HG03025 (cell line): ENCODE data around the gene LAMB3.

Experiments
- ATAC-seq: cut with Tn5 transposase; IDR thresholded peaks from one replicate; pipeline ENCODE4 v1.9.1; 2021; ENCODE audit warnings: mild to moderate bottlenecking, moderate library complexity; ENCODE audit not compliant: unreplicated experiment, low FRiP score

Gene LAMB3

DNA sequence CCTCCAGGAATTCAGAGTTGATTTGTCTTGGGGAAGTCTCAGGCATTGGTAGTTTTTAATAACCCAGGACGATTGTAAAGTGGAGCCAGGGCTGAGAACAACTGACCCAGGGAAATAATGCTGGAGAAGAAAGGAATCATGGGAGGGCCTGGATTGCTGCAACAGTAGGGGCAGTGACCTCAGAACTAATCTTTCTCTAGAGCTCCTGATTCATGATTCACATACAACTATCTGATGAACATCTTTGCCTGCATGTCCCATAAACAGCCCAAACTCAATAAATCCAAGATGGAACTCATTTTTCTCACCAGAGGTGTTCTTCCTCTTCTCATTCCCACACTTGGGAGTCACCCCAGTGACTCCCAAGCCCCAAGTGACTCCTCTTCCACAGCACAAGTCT is 14.9 kb upstream of the LAMB3 start:
- ATAC-seq: no peak

DNA sequence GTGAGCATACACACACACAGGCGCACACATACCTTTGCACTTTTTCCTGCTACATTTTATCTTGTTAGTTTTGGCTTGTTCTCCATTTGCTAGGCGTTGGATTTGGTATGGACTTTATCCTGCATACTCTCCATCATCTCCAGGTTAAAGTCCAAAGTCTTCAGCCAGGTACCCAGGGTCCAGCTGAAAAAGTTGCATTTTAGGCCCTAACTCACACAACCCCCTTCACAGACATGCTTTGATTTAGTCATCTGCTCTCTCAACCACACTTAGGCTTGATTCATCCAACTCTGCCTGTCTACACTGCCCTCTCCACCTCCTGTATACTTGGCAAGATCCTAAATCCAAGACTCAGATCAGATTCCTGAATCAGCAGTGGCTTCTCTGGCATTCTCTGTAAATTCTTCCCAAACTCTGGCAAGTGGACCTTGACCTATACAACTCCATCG is 10.7 kb upstream of the LAMB3 start:
- ATAC-seq: no peak

DNA sequence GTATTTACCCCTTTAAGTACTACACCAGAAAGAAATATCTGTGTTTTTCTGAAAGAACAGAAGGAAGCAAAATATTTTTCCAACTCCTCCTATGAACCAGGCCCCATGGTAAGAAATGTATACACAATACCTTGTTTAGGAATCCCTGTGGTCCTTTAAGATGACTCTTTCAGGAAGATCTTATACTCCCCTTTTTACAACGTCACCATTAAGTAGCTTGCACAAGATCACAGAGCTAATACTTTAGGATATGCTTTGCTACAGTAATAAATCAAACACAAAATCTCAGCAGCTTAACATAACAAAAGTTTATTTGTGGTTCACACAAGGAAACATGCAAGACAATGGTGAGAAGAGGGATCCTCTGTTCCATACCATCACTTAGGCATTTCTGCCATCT is 8.8 kb upstream of the LAMB3 start:
- no peak for ATAC-seq

- no peak for ATAC-seq
These were observed 7.7 kb upstream of the LAMB3 start for GRCh38 chr1:209659909-209660308.

DNA sequence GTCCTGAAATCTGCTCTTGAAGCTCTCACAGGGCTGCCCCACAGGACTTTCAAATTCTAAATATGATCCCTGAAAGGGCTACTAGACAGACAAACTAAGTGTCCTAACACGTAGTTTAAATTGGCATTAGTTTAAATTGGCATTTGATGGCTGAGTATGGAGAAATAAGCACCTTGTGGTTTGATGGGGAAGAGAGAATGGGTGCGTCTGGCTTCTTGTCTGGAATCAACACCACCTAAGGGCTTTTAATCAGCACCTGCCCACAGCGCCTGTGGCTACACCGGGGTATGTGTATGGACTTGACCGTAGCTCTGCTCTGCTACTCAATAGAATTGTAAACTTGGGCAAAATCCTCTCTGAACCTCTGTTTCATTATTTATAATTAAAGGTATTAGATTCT is 5.7 kb upstream of the LAMB3 start:
- ATAC-seq: no peak

GRCh38 chr1:209657140-209657879 is 5.1 kb upstream of the LAMB3 start:
- ATAC-seq: no peak

DNA sequence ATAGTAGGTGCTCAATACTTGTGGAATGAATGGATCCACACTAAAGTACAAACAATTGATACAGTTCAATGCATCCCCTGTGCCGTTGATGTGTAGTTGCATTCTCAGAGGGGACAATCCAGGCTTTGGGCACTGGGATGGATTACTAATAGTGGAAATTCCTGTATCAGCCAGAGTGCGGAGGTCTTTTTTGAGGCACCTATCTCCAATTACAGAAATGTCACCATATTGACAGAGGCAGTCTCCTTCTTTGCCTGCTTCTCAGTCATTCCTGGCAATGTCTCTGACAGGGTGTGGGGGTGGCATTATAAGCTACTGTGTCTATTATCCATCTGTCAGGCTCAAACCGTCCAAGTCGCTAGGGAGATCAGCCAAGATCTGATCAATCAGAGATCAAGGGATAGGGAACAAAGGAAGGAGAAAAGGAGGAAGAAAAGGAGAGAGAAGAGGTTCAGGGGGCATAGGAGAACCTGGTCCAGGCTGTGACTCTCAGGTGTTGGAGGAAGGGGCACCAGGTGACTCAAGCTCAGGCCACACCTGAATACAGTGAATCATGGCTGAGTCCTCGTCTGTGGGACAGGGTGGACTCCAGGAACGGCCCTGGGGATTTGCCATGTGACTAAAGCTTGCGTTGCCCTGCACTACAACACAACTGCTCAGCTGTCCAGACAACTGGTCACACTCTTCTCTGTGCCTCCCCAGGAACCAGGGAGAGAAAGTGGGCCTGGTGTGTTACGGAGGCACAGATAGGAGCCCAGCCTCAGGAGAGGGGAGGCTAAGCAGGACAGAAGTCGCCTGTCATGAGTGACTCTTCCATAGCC is 3.4 kb upstream of the LAMB3 start:
- no peak for ATAC-seq

- no peak for ATAC-seq
These were observed 1.7 kb upstream of the LAMB3 start for GRCh38 chr1:209653915-209654351.

DNA sequence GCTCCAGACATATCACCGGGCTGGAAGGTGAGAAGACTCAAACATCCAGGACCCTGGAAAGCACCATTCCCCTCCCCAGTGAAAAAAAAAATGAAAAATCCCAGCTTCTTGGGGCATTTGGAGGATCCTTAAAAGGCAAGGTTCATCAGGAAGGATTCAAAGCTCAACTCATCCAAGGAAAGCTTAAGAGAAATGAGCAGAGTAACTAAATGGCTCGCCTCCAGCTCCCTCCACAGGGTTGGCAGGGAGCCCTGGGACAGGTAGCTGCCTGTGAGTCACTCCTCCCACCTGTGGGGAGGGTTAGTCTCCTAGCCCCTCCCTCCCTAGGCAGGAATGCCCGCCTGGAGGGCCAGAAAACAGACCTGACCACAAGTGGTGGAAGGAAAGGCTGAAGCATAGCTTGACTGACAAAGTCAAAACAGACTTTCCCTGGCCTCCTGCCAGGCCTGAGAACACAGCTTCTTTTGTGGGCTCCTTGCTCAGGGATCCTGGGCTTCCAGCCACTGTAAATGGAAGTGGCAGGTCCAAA is 712 bp upstream of the LAMB3 start:
- no peak for ATAC-seq

- no peak for ATAC-seq
These were observed 1.1 kb downstream of the LAMB3 start for GRCh38 chr1:209651138-209651587.

- ATAC-seq: no peak
These were observed 1.8 kb downstream of the LAMB3 start for GRCh38 chr1:209650454-209650853.

GRCh38 chr1:209648931-209649776 is 3.1 kb downstream of the LAMB3 start:
- ATAC-seq: no peak

DNA sequence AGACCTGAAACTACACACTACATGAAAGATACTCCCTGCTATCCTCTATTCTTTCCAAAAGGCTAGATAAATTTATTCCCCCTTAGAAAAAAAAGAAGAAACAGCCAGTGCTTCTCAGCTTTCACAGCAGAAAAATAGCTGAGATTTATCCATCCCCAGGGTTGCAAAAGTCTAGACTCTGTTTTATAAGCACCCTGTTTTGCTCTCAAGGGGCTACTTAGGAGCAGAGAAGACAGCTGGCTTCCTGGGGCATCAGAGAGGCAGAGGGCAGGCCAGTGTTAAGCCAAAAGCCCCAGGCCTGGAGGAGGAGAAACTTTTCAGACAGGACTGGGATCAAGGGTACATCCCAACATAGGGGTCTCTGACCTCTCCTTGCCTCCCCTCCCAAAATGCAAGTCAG is 3.9 kb downstream of the LAMB3 start:
- no peak for ATAC-seq

DNA sequence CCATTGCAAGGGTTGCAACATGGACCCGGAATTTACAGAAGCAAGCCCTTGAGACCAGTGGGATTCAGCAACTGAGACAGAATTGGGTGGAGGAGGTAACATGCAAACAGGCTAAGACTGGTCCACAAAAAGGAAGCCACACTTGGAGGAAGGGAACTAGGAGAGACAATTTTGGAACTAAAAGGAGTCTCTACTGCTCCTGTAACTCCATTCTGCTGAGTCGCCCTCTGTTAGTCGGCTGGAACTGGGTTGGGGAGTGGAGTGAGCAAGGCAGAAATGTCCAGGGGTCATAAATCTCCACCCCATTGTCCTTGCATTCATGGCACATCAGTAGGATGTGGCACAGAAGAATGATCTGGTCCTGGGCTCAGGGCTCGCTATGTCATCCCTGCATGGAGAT is 5.1 kb downstream of the LAMB3 start:
- no peak for ATAC-seq

DNA sequence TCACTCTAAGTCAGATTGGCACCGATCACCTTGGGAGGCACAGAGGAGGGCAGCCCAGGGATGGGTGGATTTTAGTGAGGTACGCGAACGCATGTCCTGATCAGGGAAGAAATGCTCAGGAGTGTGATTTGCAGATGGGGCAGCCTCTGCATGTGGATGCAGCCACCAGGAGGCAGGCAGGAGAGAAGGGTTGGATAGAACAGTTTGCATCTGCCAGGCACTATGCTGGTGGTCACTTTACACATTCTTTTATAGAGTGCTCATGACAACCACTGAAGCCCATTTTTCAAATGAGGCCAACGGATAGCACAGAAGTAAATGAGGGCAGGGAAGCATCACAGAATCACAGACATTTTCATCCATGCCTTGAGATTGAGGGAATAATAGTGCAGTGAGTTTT is 5.7 kb downstream of the LAMB3 start:
- no peak for ATAC-seq

- ATAC-seq: no peak
These were observed 6.4 kb downstream of the LAMB3 start for GRCh38 chr1:209645574-209646452.

DNA sequence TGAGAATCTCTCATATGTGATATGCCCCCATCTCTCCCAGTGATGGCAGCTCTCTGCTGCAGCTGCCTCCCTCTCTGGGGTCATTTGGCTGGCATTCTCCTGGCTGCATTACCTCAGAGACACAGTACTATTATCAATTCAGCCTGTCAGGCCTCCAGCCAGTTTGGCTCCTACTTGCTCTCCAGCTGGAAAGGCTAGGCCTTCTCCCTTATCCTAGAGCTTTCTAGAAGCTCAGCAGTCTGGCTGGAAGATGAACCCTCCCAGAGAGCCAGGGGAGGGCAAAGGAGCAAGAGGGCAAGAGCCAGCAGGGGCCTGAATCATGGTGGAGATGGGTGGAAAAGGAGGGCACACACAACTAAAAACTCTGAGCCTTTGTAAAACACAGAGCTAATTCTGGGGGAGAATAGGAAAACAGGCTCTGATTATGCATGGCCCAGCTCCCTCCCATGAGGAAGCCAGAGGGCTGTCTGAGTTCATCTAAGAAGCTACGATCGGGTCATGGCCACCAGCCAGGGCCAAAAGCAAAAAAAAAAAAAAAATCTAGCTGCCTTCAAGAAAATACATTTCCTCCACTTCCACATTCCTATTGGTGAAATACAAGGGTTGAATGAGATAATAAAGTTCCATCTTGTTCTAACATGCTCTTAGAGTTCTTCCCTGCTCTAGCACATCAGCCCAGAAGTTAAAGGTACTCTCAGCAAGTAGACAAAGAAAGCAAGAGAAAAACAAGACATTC is 8.8 kb downstream of the LAMB3 start:
- ATAC-seq: no peak

DNA sequence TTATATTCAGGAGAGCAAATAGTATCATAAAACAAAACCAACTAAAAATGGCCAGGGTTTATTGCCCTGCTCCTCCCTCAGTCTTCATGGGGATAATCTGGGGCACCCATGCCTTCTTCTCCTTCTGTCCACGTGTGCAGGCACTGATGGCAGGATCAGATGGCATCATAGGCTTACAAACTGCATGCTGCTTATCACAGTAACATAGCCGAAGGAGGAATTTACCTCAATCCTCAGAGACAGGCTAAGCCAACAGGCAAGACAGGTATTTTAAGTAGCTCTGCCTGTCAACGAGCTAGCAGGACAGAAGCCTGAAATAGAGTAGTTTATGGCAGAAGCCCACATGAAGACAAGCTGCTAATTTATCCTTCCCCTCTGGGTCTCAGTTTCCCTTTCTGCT is 9.4 kb downstream of the LAMB3 start:
- ATAC-seq: no peak

GRCh38 chr1:209641832-209642172 is 10.4 kb downstream of the LAMB3 start:
- ATAC-seq: no peak
